ENCODE results near the gene INCA1.

GRCh38 chr17:4982305-4982704 is 15.0 kb downstream of the INCA1 start:
- TF ChIP-seq CTCF (IDR thresholded peaks at IDR 0.05) (no peak), POLR2A (IDR thresholded peaks at IDR 0.05) (no peak)
